Measurements from ENCODE around the gene WHAMM.

Gene WHAMM

DNA sequence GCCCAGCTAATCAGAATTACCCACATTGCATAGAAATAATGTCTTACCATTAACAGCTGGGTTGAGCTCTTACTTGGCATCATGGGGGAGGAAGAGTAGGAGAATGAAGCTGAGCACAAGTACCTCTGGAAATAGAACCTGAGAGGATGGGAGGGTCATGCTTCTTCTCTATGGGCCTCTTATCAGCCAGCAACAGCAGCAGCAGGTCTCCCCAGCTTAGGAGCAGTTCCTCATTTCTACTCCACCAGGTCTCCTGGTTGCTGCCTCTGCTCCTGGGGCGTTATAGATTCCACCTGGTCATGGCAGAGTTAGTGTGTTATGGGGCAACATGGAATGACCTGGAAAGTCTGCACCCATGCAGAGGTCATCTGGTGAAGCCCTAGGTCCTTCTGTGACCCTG lies 6.9 kb upstream of the WHAMM start:
- no peak for DNase-seq (ENCODE audit: low read depth)

DNA sequence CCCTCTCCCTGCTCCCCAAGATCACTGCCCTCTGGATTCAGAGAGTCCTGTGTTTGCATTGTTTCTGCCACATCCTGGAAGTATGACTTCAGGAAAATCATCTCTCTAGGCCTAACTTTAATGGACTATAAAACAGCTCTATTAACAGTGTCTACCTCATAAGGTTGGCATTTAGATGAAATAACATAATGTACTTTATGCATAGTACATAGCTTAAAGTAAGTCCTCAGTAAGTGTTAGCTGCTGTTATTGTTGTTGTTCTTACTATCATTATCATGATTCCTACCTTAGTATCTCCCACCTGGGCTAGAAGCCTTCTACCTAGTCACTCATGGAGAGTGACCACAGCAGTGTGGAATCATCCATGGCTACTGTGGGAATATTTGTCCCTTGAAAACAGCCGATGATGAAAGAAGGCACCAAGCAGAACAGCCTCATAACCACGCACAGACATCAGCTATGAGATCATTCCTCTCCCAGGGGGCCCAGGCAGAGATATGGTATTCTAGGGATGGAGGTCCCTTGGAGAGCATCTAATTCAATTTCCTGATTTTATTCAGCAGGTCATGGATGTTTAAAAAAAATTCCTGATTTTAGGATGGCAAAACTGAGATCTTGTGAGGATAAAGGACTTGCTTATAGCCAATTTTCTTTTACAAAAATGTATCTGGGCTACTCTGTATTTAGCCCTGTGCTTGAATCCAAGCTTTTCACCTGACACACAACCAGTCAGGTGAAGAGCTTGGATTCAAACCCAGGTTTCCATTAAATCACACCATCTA lies 5.4 kb upstream of the WHAMM start:
- no peak for DNase-seq (ENCODE audit: low read depth)

DNA sequence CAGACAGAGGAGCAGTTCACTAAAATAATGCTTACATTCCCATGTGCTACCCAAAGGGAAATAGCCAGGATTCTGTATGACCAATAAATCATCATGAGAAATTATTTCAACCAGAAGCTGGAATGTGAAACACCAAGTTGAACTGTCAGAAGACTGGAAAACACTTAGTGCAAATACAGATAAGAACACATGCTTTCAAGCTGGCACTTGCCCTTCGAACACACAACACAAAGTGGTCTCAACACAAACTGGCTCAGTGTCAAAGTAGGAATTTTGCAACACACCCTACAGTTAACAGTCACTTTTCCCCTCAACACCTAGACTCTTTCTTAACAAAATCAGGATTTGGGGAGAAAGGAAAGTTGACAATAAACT lies 4.9 kb upstream of the WHAMM start:
- no peak for DNase-seq (ENCODE audit: low read depth)

DNA sequence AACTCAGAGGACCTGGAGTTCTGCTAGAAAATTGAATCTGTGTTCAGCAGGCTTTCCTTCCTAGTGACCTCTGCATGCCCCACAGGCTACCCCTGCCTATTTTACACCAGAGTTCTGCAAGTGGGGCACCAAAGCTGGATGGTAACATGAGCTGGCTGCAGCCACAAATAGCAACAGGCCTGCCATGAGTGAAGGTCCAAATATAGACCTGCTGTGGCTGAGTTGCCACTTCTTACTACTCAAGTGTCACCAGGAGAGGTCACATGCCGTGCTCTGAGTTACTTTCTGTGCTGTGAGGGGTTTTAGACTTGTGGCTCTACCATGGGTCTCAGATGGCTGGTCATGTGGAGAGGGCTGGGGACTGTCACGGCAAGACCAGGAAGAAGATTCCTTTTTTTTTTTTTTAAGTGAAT lies 3.4 kb upstream of the WHAMM start, which contains the start of gene FSD2:
Gene FSD2 (minus strand): TSS at position 76 of the 413 bp plus-strand sequence. CDS start 18,679 bp downstream, outside the sequence.
- DNase-seq (ENCODE audit: low read depth): no peak

DNA sequence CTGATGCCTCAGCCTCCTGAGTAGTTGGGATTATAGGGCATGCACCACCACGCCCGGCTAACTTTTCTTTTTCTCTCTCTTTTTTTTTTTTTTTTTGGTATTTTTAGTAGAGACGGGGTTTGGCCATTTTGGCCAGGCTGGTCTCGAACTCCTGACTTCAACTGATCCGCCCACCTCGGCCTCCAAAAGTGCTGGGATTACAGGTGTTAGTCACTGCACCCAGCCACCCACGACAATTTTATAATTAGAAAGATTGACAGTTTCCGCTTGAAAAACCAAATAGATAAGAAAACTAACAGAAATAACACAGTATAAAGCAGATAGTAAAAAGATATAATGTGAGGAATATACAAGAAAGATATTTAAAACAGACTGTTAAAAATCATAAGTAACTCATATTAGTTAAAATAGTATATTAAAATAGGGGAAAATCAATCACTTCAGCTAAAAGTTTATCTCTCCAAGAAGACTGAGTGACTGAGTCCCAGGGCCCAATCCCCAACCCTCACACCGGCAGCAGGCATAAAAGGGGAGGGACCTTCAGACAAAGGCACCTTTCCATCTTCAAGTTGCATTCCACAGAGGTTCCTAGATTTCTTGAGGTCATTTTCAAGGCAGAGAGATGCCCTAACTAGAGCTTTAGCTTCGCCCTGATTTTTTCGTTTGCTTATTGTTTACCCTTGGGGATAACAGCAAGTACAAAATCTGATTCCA lies 1.4 kb upstream of the WHAMM start:
- no peak for DNase-seq (ENCODE audit: low read depth)

DNA sequence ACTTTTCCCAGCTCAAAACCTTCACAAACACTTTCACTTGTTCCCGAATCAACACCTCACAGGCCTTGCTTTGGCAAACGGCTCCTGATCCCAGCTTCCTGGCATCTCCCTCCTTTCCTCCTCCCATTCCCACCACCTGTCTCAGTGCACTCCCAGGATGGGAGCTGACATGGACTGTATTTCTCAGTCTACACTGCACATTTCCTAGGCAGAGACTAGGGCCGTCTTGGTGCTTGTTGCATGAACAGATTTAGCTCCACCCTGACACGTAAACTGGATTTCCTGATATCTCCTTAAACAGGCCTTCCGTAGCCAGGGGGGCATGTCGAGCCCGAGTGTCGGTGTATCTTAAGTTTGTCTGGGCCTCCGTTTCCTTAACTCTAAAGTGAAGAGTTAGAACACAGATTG lies 790 bp upstream of the WHAMM start:
- no peak for DNase-seq (ENCODE audit: low read depth)

DNA sequence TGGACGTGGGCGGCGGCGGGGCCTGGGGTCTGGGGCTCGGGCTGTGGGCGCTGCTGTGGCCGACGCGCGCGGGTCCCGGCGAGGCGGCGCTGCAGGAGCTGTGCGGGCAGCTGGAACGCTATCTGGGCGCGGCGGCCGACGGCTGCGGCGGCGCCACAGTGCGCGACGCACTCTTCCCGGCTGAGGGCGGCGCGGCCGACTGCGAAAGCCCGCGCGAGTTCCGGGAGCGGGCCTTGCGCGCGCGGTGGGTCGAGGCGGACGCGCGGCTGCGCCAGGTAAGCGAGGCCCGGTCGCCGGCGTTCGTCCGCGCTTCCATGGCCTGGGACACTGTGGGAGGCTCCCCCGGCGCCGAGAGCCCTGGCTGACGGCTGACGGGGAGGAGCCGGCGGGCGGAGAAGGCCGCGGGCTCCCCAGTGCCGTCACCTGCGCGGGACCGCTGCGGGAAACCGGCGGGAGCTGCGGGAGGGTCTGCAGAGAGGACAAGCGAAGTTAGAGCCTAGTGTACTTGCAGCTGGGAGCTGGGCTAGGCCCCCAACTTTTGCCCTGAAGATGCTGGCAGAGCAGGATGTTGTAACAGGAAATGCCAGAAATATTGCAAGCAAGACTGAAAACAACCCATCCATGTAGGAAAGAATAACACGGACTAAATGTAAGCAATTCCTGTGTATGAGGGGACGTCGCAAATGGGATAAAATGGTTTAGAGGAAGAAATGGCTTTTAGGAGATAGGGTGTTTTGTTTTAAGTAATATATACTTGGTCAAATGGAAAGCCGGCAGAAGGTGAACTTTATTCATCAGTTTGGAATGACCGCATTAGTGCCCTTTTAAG lies 847 bp downstream of the WHAMM start:
- peak; percentile 62 for DNase-seq (ENCODE audit: low read depth)

DNA sequence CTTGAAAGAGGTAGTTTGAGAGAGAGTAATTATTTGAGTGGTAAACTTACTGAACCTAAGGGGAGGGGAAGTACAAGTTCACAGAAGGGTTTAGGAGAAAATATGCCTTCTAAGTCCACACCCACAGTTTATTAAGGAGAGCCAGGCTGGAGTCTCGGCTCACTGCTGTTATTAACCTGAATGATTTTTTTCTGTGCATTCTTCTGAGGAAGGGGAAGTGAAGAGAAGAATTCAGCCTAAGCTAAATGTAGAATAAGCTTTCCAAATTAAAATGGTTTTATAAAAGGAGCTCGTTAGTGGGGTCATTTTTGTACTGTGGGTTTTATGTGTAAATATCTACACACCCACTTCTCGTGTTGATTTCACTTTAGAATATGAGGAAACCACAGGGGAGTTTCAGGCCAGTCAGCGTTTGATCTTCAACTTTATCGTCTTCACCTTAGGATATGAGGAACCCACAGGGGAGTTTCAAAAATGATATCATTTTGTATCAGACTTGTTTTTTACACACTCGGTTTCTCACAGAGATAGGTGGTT lies 1.5 kb downstream of the WHAMM start:
- peak; percentile 18 for DNase-seq (ENCODE audit: low read depth)

DNA sequence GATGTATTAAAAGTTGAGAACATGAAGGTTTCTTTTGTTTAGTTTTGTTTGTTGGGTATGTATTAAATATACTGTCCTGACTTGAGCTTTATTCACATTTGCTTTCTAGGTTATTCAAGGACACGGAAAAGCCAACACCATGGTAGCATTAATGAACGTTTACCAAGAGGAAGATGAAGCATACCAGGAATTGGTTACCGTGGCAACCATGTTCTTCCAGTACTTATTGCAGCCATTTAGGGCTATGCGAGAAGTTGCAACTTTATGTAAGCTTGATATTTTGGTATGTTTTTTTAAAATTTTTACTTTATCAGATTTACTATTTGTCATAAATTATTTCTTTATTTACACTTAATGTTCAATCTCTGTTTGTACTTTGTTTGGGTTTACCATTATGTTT lies 3.6 kb downstream of the WHAMM start:
- DNase-seq (ENCODE audit: low read depth): no peak

DNA sequence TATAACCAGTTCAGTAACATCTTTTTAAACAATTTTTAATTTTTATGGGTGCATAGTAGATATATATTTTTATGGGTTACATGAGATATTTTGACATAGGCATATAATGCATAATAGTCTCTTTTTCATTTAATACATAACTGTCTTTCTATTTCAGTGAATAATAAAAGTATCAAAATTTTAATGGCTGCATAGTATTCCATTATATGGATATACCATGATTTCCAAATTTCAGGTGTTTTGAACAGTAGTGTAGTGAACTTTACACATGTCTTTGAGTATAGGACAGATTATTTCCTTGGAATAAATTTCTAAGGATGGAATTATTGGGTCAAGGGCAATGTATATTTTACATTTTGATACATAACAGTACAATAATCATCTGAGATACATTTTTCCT lies 10.7 kb downstream of the WHAMM start:
- DNase-seq (ENCODE audit: low read depth): no peak

DNA sequence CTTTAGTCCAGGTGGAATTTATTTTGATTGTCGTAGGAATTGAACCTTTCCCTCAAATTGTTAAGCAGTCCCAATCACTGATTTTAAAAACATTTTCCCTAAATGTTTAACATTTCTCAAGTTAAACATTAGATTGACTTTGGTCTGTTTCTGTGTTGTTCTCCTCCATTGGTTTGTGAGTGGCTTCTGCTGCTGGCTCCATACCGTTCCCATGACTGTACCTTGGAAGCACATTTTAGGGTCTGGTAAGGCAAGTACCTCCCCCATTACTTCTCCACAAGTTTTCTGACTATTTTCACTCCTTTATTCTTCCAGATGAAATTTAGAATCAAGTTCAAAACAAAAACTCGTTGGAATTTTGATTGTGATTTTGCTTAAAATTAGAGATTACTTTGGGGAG lies 12.0 kb downstream of the WHAMM start:
- DNase-seq (ENCODE audit: low read depth): peak; percentile 26

DNA sequence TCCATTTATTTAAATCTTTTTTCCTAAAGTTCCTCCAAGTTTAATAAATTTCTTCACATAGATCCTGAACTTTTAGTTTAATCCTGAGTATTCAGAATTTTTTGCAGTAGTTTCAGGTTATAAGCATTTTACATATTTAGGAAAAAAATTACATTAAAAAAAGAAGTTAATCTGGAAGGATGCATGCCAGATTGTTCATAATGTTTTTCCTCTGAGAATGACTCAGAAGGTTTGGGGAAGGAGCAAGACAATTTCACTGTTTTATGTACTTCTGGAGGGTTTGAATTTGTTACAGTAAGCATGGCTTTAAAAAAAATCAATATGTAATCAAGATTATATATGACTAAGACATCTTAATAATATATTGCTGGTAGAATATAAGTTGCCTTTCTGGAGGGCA lies 12.4 kb downstream of the WHAMM start:
- DNase-seq (ENCODE audit: low read depth): peak; percentile 25

DNA sequence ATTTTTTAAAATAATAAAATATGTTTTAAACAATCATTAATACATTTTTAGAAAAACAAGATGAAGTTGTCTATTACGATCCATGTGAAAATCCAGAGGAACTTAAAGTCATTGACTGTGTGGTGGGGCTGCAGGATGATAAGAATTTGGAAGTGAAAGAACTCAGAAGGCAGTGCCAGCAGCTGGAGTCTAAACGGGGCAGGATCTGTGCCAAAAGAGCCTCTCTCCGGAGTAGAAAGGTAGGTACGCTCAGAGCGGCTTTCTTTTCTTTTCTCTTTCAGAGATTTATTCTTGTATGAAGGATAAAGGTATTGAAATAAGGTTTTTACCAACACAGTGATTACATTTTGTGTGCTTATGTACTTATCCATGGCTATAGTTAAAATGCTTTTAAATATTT lies 13.6 kb downstream of the WHAMM start:
- DNase-seq (ENCODE audit: low read depth): no peak

DNA sequence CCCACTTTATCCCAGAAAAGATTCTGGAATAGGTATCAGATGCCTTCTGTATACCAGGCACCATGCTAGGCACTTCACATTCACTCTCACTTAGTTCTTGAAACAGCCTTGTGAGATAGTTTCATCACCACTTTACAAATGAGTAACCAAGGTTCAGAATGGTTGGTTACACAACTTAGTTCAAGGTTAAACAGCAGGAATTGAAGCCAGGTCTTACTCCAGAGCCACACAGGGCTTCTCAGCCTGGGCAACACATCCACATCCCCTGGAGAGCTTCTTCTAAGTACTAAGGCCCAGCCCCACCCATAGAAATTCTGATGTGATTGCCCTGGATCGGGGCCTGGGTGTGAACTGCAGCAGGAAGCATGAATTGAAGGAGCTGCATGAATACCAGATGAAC lies 18.6 kb downstream of the WHAMM start:
- DNase-seq (ENCODE audit: low read depth): no peak

DNA sequence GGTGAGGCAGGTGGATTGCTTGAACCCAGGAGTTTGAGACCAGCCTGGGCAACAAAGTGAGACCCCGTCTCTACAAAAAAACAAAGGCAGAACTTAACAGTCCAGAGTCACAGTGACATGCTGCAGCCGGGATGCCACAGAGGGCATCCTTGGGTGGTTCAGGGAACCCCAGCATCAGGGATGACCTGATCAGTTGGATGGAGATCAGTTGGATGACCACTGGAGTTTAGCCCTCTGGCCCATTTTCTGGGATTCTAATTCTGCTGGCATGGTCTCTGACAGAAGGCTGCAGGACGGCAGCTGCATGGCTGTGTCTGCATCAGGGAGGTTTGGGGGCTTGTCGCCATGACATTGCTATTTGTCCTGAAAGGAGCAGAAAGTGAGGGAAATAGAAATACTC lies 19.8 kb downstream of the WHAMM start:
- DNase-seq (ENCODE audit: low read depth): no peak

DNA sequence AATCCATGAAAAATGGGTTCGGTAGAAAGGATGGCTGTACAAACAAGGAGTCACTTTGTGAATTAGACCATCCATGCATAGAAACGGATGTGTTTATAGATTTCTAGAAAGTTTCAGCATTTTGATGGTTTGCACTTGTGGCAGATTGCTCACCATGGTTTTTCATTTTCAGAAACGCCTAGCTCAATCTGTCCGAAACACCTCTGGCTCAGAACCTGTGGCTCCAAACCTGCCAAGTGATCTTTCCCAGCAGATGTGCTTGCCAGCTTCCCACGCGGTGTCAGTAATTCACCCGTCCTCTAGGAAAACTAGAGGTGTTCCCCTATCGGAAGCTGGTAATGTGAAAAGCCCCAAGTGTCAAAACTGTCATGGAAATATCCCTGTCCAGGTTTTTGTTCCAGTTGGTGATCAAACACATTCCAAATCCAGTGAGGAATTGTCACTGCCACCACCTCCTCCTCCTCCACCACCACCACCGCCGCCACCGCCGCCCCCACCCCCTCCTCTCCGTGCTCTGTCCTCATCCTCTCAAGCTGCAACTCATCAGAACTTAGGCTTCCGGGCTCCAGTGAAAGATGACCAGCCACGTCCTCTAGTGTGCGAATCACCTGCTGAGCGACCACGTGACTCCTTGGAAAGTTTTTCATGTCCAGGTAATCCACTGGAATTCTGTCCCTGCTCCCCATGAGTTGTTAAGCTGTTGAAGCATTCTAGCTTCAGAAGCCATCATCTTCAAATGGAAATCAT lies 21.2 kb downstream of the WHAMM start:
- no peak for DNase-seq (ENCODE audit: low read depth)

DNA sequence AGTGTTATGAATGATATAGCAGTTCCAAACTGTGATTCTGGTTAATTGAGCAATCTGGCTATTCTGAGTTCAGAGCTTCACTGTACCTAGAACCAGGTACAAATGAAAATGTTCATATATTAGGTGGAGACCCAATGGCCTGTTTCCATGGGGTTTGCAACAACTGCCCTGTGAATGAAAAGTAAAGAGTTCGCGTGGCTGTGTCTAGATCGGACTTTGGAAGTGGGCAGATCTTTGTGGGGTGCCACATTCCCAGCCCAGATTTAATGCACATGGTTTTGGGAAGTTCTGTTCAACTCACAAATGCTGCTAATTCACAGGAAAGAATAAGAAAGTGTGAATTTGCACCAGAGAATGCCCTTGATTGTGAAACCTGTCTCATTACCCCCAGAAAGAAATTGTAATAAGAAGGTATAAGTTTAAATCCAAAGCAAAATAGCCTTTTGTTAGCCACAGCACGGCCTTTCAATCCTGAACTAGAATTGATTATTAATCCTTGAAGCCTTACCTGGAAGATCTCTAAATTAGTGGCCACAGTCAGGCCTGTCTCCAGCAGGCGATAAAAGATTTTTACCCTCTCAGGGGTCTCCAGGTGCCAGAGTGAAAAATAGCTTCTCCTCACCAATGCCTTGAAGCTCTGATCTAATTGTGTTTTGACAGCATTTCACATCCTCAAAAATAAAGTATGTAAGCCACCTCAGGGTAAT lies 22.6 kb downstream of the WHAMM start:
- no peak for DNase-seq (ENCODE audit: low read depth)

DNA sequence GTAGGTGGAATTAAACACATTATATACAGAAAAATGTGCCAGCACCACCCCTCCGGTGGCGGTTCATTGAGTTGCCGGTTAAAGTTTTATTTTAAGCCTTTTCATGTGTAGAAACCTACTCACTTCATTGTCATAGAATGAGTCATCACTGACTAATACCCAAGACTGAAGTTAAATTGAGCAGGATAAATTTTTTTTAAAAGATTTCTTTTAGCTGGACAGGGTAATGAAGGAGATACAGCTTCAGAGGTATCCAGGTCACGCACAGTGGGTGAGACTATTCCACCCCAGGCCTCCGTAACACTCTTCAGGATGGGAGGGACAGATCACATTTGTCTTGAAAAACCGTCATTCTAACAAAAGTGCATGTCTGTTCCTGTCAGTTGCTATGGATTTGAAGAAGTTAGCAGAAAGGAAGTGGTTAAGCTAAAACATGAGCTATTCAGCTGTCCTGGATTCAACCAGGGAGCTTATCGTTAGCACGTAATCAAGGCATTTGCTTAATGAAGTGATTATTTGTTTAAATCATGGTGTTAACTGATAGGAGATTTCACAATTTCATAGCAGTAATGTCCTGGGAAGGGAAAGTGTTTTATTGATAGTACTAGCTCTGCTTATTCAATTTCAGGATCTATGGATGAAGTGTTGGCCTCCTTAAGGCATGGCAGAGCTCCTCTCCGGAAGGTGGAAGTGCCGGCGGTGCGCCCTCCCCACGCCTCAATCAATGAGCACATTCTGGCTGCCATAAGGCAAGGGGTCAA lies 23.4 kb downstream of the WHAMM start:
- DNase-seq (ENCODE audit: low read depth): peak; percentile 95

DNA sequence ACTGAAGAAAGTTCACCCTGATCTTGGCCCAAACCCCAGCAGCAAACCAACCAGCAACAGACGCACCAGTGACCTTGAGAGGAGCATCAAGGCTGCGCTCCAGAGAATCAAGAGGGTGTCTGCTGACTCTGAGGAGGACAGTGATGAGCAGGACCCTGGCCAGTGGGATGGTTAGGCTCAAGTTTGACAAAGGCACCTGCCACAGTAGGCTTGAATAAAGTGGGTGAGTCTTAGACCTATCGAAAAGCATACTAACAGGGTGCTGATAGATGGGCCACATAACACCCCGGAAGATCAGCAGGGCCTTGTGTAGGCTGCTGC lies 23.9 kb downstream of the WHAMM start:
- no peak for DNase-seq (ENCODE audit: low read depth)

DNA sequence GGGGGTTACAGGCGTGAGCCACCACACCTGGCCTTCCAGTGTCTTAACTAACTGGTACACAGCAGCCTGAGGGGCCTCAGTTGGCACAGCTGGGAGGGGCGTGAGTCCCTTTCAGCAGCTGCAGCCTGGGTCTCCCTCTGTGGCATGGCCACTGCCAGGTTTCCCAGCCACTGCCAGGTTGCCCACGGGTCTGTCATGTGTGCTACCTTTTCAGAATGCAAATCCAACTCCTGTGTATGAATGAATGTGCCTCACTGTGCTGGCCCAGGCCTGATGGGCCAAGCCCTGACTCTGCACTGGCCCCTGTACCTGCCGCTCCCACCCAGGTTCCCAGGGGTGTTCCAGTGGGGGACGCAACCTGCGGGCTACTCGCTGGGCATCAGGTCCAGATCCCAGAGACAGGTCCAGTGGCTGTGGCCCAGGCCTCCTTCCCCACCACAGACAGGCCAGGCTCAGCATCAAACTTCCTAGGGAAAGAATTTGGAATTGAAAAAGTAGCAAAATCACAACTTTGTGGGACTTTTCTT lies 26.0 kb downstream of the WHAMM start:
- DNase-seq (ENCODE audit: low read depth): no peak
